IMR-90 (cell line): ENCODE results near the gene CALR. TPM values are rescaled to one million over a fixed set of nuclear protein-coding genes. Genes with fewer than 3 reads are reported as not detected.
A peak's percentile ranks its signal among the peaks of the same experiment; 100 is the strongest.
"Not testable (repeated sequence)": the region's sequence is repeated elsewhere in the genome, so short reads cannot be mapped to it uniquely, and the experiment has no call there.

ENCODE experiments used
- ATAC-seq: fragments of 200-7000 bp; cut with Tn5 transposase; 2 replicates; pipeline ENCODE4 v1.9.1; 2020; ENCODE audit warnings: low read depth, mild to moderate bottlenecking, moderate library complexity
- BruUV-seq: library from RNA; stranded (reverse); fragments of 400-500 nt; replicated peaks from 2 replicates; lab custom pipeline; 2021; lab: Mats Ljungman, UMichigan
- CTCF ChIA-PET: fragments of 300-600 bp; formaldehyde crosslinking; extraction: SDS; loops from one replicate; lab custom pipeline; 2021; ENCODE audit warnings: antibody characterized with exemption; lab: Yijun Ruan, JAX
- POLR2A ChIA-PET: fragments of 300-600 bp; sonication (Branson Sonifier 250); formaldehyde crosslinking; loops from one replicate; lab custom pipeline; 2022; ENCODE audit warnings: antibody characterized with exemption; ENCODE audit not compliant: unreplicated experiment; lab: Charles Lee
- DNase-seq: peaks from one replicate; pipeline ENCODE4 v3.0.0; 2013
- H2AFZ ChIP-seq: replicated peaks from 2 replicates; pipeline ENCODE3; 2013; ENCODE audit warnings: low read length, mild to moderate bottlenecking; ENCODE audit not compliant: poor library complexity
- H2AK5ac ChIP-seq: 2 replicates; pipeline ENCODE4 v1.6.1; 2013; ENCODE audit warnings: low read depth, low read length, inconsistent platforms
- H2AK9ac ChIP-seq: replicated peaks from 2 replicates; pipeline ENCODE3; 2013; ENCODE audit warnings: mild to moderate bottlenecking, low read depth, low read length, moderate library complexity; ENCODE audit not compliant: poor library complexity
- H2BK120ac ChIP-seq: 2 replicates; pipeline ENCODE4 v1.6.1; 2013; ENCODE audit warnings: low read depth, low read length, inconsistent platforms
- H2BK15ac ChIP-seq: 3 replicates; pipeline ENCODE4 v1.6.1; 2013; ENCODE audit warnings: low read depth, low read length, inconsistent platforms
- H2BK20ac ChIP-seq: 2 replicates; pipeline ENCODE4 v1.6.1; 2013; ENCODE audit warnings: low read depth, mild to moderate bottlenecking, inconsistent platforms, low read length, moderate library complexity
- H2BK5ac ChIP-seq: 2 replicates; pipeline ENCODE4 v1.6.1; 2013; ENCODE audit warnings: mild to moderate bottlenecking, low read depth, low read length, inconsistent platforms; ENCODE audit not compliant: poor library complexity, severe bottlenecking
- H3K14ac ChIP-seq: replicated peaks from 2 replicates; pipeline ENCODE4 v1.6.1; 2013; ENCODE audit warnings: low read depth, low read length, inconsistent platforms
- H3K18ac ChIP-seq: 2 replicates; pipeline ENCODE4 v1.6.1; 2013; ENCODE audit warnings: low read depth, low read length, control low read depth
- H3K23ac ChIP-seq: 2 replicates; pipeline ENCODE4 v1.6.1; 2013; ENCODE audit warnings: low read depth, low read length, inconsistent platforms
- H3K27ac ChIP-seq: 2 replicates; pipeline ENCODE4 v1.5.1; 2013; ENCODE audit warnings: mild to moderate bottlenecking, control low read depth, low read length; ENCODE audit not compliant: insufficient read depth
- H3K27me3 ChIP-seq: 2 replicates; pipeline ENCODE4 v1.6.1; 2013; ENCODE audit warnings: low read length; ENCODE audit not compliant: control insufficient read depth, insufficient read depth
- H3K36me3 ChIP-seq: 2 replicates; pipeline ENCODE4 v1.6.1; 2013; ENCODE audit warnings: low read length, mixed read lengths; ENCODE audit not compliant: control insufficient read depth, insufficient read depth
- H3K4ac ChIP-seq: 2 replicates; pipeline ENCODE4 v1.6.1; 2013; ENCODE audit warnings: low read depth, low read length, inconsistent platforms
- H3K4me1 ChIP-seq: 2 replicates; pipeline ENCODE4 v1.6.1; 2013; ENCODE audit warnings: low read length, mixed read lengths; ENCODE audit not compliant: control insufficient read depth, insufficient read depth
- H3K4me2 ChIP-seq: 2 replicates; pipeline ENCODE4 v1.6.1; 2013; ENCODE audit warnings: low read depth, mild to moderate bottlenecking, control low read depth, low read length, moderate library complexity
- H3K4me3 ChIP-seq: 2 replicates; pipeline ENCODE4 v1.5.1; 2013; ENCODE audit warnings: low read depth, mild to moderate bottlenecking, control low read depth, low read length, moderate library complexity; ENCODE audit not compliant: insufficient read depth
- H3K56ac ChIP-seq: 2 replicates; pipeline ENCODE4 v1.6.1; 2013; ENCODE audit warnings: low read length, inconsistent platforms; ENCODE audit not compliant: insufficient read depth; ENCODE audit errors: extremely low read depth
- H3K79me1 ChIP-seq, 2 experiments: 2 replicates each; pipeline ENCODE4 v1.6.1; 2013; ENCODE audit warnings: low read length in 2 of 2, inconsistent platforms in 1 of 2, low read depth in 1 of 2
- H3K9ac ChIP-seq: 2 replicates; pipeline ENCODE4 v1.6.1; 2013; ENCODE audit warnings: low read depth, low read length, control low read depth
- H3K9me1 ChIP-seq: 2 replicates; pipeline ENCODE4 v1.6.1; 2013; ENCODE audit warnings: low read length, inconsistent platforms; ENCODE audit not compliant: insufficient read depth
- H3K9me3 ChIP-seq: 2 replicates; pipeline ENCODE4 v1.6.1; 2013; ENCODE audit warnings: low read length; ENCODE audit not compliant: control insufficient read depth, insufficient read depth
- H4K20me1 ChIP-seq: 2 replicates; pipeline ENCODE4 v1.6.1; 2013; ENCODE audit warnings: low read length, inconsistent platforms; ENCODE audit not compliant: insufficient read depth
- H4K5ac ChIP-seq: 2 replicates; pipeline ENCODE4 v1.6.1; 2013; ENCODE audit warnings: mild to moderate bottlenecking, low read depth, low read length, control low read depth
- H4K8ac ChIP-seq, 2 experiments: 2 replicates each; pipeline ENCODE4 v1.6.1; 2013; ENCODE audit warnings: low read depth in 2 of 2, low read length in 2 of 2, control low read depth in 1 of 2, inconsistent platforms in 1 of 2
- H4K91ac ChIP-seq: 2 replicates; pipeline ENCODE4 v1.6.1; 2013; ENCODE audit warnings: low read depth, low read length, inconsistent platforms; ENCODE audit not compliant: insufficient read depth
- NFE2L2 ChIP-seq: fragments of 150-350 bp; IDR thresholded peaks from 2 replicates; pipeline ENCODE4 v1.6.1; 2016; ENCODE audit warnings: low read depth, mild to moderate bottlenecking, low read length
- RFX5 ChIP-seq: IDR thresholded peaks from 2 replicates; pipeline ENCODE4 v1.8.0; 2012; ENCODE audit warnings: low read depth, mild to moderate bottlenecking, low read length, moderate library complexity
- SMC3 ChIP-seq: fragments of 150-350 bp; IDR thresholded peaks from 2 replicates; pipeline ENCODE4 v1.6.1; 2016; ENCODE audit warnings: low read depth, mild to moderate bottlenecking, antibody characterized with exemption, low read length, moderate library complexity
- WGBS, 2 experiments: methylation state at CpG; one replicate each; pipeline versions ENCODE4 v1.1.5 to v1.1.7; 2013; ENCODE audit warnings: missing lambda C conversion rate in 2 of 2; ENCODE audit not compliant: insufficient read length in 1 of 2; ENCODE audit errors: extremely low coverage in 2 of 2; 5-methylcytosine and 5-hydroxymethylcytosine counted together
- dilution Hi-C: fragments of 300-500 bp; cut with HindIII; formaldehyde crosslinking; loops from one replicate; pipeline ENCODE4 v1.14.3; 2018; ENCODE audit warnings: low sequenced_read_pairs; ENCODE audit not compliant: unreplicated experiment
- in situ Hi-C: fragments of 300-500 bp; cut with MboI; formaldehyde crosslinking; loops from 3 replicates; pipeline ENCODE4 v1.14.3; 2019; ENCODE audit warnings: low sequenced_read_pairs, inconsistent platforms, mixed read lengths
- intact Hi-C: fragments of 100-400 bp; cut with micrococcal nuclease; formaldehyde crosslinking; loops from 2 replicates; pipeline ENCODE4 v1.10.0; 2022
- polyA plus RNA-seq, 3 experiments: library from polyadenylated mRNA; depleted of rRNA; stranded (reverse); fragments of >200 nt; gene quantifications; 2 replicates each; pipeline ENCODE4 v1.2.3, GENCODE V29; 2012; ENCODE audit warnings: low replicate concordance in 1 of 3
- total RNA-seq: library from RNA; depleted of rRNA; stranded (reverse); fragments of >200 nt; gene quantifications from 2 replicates; pipeline ENCODE4 v1.2.3, GENCODE V29; 2012

Gene CALR
- total and polyA plus RNA-seq, 2 of the 4 experiments (the other 2 are of a cell fraction), result 1,932 to 3,358 TPM

GRCh38 chr19:12956446-12957388 lies 18.3 kb downstream of the CALR start, which contains the start of gene GADD45GIP1 (continued):
- TF ChIP-seq SMC3 (no peak), NFE2L2 (no peak), RFX5 (no peak)

- Histone ChIP-seq H2AFZ (peak overlapping the region; percentile 92), H3K4me3 (peak overlapping the region; percentile 98), H3K4me2 (peak overlapping the region; percentile 85), H3K79me1 (peaks cover 15 to 41% of the 10 kb centered on the region in 2 experiments), H4K20me1 (peaks cover 22% of the 10 kb centered on the region; the same call in 1 of the 2 replicates), H2BK5ac (peak overlapping the region; percentile 83), H4K91ac (peak overlapping the region; percentile 44; the same call in 1 of the 2 replicates), H3K27ac (peak overlapping the region; percentile 88), H3K4ac (peak overlapping the region; percentile 90; the same call in 1 of the 2 replicates), H2AK5ac (0 out of 2 replicates have a peak overlapping the region, but pooled peaks have one; percentile 3), H3K4me1 (peaks cover 24% of the 10 kb centered on the region), H4K8ac (peak overlapping the region; percentile 94 to 98), H3K18ac (peak overlapping the region; percentile 68), H3K56ac (peak overlapping the region; percentile 71; the same call in 1 of the 2 replicates), H2AK9ac (peak overlapping the region; percentile 79), H4K5ac (peak overlapping the region; percentile 92), H3K36me3 (peaks cover 21% of the 10 kb centered on the region), H3K9ac (peak overlapping the region; percentile 93), H3K14ac (peak overlapping the region; percentile 73)
- H2BK20ac ChIP-seq, DNase-seq, POLR2A ChIA-PET, H3K27me3 ChIP-seq, in situ Hi-C loops, H3K23ac ChIP-seq, BruUV-seq, dilution Hi-C loops, H3K9me3 ChIP-seq, H2BK15ac ChIP-seq, H2BK120ac ChIP-seq, H3K9me1 ChIP-seq, intact Hi-C loops: not testable (repeated sequence)
- CTCF ChIA-PET, result interaction anchor here (3.2 kb wide), 1 partner anchor 8 kb away, joined by 18 read pairs; no protein-coding TSS in a partner anchor
- peak; percentile 1; the same call in 1 of the 2 replicates for ATAC-seq
- 15% methylated on average over 9 of the region's 31 CpGs; no CpG with 5 or more reads in 1 of the 2 experiments for WGBS, 2 experiments
Measured at GRCh38 chr19:12957389-12957952, 19.1 kb downstream of the CALR start.
